SK-N-SH treated with all-trans-retinoic acid at 6 μM for 48 hours (cell line): ENCODE data around the gene LMO4.

Source experiments
- CSRNP3 ChIP-seq: fragments of 250-450 bp; sonication (Bioruptor Pico); IDR thresholded peaks from 2 replicates; pipeline ENCODE4 v1.5.1; 2021; ENCODE audit warnings: mild to moderate bottlenecking, moderate library complexity
- ESRRG ChIP-seq: fragments of 250-450 bp; sonication (Bioruptor Pico); IDR thresholded peaks from 2 replicates; pipeline ENCODE4 v1.6.1; 2021; ENCODE audit warnings: mild to moderate bottlenecking
- PATZ1 ChIP-seq: fragments of 250-450 bp; sonication (Bioruptor Pico); IDR thresholded peaks from 2 replicates; pipeline ENCODE4 v1.8.0; 2020; ENCODE audit warnings: mild to moderate bottlenecking, moderate library complexity, borderline replicate concordance
- RARB ChIP-seq: fragments of 250-450 bp; sonication (Bioruptor Pico); IDR thresholded peaks from 2 replicates; pipeline ENCODE4 v1.8.0; 2021; ENCODE audit warnings: mild to moderate bottlenecking, moderate library complexity
- SNAI2 ChIP-seq: fragments of 250-450 bp; sonication (Bioruptor Pico); IDR thresholded peaks from 2 replicates; pipeline ENCODE4 v1.5.0; 2020; ENCODE audit warnings: mild to moderate bottlenecking, moderate library complexity
- ZFP30 ChIP-seq: fragments of 450-650 bp; formaldehyde crosslinking; IDR thresholded peaks from 2 replicates; pipeline ENCODE4 v1.5.0; 2022; ENCODE audit warnings: mild to moderate bottlenecking, moderate library complexity
- ZNF565 ChIP-seq: fragments of 450-650 bp; formaldehyde crosslinking; conservative IDR thresholded peaks from 2 replicates; pipeline ENCODE4 v1.5.0; 2020; ENCODE audit warnings: low read depth, mild to moderate bottlenecking, moderate library complexity
- ZNF8 ChIP-seq: fragments of 450-650 bp; formaldehyde crosslinking; IDR thresholded peaks from 2 replicates; pipeline ENCODE4 v1.5.0; 2020; ENCODE audit warnings: mild to moderate bottlenecking, moderate library complexity

- TF ChIP-seq PATZ1 (CRISPR knock-in tag) (no peak), ESRRG (CRISPR knock-in tag) (no peak), RARB (CRISPR knock-in tag) (no peak), ZNF565 (CRISPR knock-in tag) (no peak), ZFP30 (CRISPR knock-in tag) (no peak), SNAI2 (CRISPR knock-in tag) (no peak), ZNF8 (CRISPR knock-in tag) (no peak), CSRNP3 (CRISPR knock-in tag) (no peak)
Observed at GRCh38 chr1:87394982-87395381, 66.3 kb downstream of the LMO4 start.
